Ovary (tissue), 3 donors: ENCODE data around the gene SLC39A7.

ENCODE experiments used
- POLR2A ChIP-seq: fragments of 450-650 bp; IDR thresholded peaks from one replicate; pipeline ENCODE4 v1.6.1; 2017; ENCODE audit warnings: antibody characterized with exemption, mild to moderate bottlenecking, moderate library complexity
- TF ChIP-seq, protein P1 (sequence below), 3 donors: fragments of 450-650 bp in 2 of 3; fragments of 200-600 bp in 1 of 3; IDR thresholded peaks; one replicate each; pipeline versions ENCODE4 v1.5.1 to v1.8.0; 2016 to 2022; ENCODE audit warnings: antibody characterized with exemption in 3 of 3, mild to moderate bottlenecking in 1 of 3
- donor health status: DM: no; HTN: no; CAD: no.

DNA sequence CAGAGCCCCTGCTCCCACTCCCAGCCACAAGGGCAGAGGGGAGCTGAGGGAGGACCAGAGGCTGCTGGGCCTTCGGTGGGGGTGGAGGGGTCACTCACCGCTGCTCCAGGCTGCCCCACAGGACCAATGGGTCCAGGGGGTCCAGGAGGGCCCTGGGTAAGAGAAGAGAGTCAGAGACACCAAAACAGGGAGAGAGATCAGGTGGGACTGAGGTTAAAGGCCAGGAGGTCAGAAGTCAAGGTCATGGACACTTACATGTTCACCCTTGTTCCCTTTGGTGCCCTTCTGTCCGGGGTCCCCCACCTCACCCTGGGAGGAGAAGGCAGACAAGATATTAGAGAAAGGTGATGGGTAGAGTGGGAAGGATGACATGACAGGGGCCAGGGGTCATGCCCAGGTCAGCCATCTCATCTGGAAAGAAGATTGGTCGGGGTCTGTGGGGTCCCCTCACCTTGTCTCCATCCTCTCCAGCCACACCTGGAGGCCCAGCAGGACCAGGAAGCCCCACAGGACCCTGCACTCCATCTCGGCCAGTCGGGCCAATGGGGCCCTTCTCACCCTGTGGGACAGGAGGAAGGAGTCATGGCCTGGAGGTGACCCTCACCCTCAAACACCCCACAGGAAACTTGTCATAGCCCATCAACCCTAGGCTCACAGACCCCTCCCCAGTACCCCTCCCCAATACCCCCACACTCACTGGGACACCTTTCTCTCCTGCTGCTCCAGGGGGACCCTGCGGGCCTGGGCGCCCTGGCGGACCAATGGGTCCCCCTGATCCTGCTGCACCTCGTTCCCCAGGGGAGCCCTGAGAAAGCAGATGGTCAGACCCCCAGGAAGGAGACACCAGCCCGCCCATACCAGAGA is 29.4 kb upstream of the SLC39A7 start:
- TF ChIP-seq, protein P1, sequence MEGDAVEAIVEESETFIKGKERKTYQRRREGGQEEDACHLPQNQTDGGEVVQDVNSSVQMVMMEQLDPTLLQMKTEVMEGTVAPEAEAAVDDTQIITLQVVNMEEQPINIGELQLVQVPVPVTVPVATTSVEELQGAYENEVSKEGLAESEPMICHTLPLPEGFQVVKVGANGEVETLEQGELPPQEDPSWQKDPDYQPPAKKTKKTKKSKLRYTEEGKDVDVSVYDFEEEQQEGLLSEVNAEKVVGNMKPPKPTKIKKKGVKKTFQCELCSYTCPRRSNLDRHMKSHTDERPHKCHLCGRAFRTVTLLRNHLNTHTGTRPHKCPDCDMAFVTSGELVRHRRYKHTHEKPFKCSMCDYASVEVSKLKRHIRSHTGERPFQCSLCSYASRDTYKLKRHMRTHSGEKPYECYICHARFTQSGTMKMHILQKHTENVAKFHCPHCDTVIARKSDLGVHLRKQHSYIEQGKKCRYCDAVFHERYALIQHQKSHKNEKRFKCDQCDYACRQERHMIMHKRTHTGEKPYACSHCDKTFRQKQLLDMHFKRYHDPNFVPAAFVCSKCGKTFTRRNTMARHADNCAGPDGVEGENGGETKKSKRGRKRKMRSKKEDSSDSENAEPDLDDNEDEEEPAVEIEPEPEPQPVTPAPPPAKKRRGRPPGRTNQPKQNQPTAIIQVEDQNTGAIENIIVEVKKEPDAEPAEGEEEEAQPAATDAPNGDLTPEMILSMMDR (IDR thresholded peaks at IDR 0.05) = no peak
- no peak for TF ChIP-seq POLR2A
